ENCODE measurements around the gene ASIC4. TPM values are rescaled to one million over a fixed set of nuclear protein-coding genes. Genes with fewer than 3 reads are reported as not detected.

The ASIC4 gene
- total RNA-seq, 1 experiment from 2014 or later, result 0.45 TPM

DNA sequence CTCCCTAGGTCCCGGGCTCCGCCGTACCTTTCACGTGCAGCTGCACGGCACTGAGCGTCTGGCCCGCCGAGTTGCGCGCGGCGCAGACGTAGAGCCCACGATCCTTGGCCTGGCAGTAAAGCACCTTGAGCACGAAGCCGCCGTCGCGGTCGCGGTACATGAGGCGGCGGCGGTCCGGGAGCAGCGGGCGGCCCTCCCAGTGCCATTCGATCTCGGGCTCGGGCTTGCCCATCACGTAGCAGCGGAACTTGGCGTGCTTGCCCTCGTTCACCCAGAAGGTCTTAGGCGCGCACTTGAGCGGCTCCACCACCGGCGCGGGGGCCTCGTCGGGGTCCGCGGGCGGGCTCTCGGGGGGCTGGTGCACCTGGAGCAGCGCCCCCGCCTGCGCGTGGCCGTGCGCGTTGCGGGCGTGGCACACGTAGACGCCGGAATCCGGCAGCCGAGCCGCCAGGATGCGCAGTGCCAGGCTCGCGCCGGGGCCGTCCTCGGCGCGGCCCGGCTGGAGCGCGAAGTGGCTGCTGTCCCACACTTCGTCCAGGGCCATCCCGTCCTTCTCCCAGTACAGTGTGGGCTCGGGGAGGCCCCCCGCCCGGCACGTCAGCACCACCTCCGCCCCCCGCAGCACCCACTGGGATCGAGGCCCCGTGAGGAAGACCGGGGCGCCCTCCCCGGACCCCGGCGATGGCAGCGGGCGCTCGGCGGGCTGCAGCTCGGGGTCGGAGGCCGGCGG is 56.1 kb downstream of the ASIC4 start:
- no TSS peak for BruUV-seq (replicated peaks)
- no peak for DNase-seq (ENCODE audit: low spot score)
- H3K27me3 ChIP-seq (replicated peaks; ENCODE audit: insufficient read depth, low read depth, low read length, poor library complexity), result no peaks in the 10 kb centered on the region
- H3K27ac ChIP-seq (ENCODE audit: low read depth, low read length, poor library complexity, severe bottlenecking), result peak overlapping the region; percentile 77
- POLR2A ChIA-PET (ENCODE audit: low non-redundant PET), result no interaction called here
- H3K36me3 ChIP-seq (ENCODE audit: insufficient read depth, low read length, poor library complexity, severe bottlenecking), result no peaks in the 10 kb centered on the region
- no peaks in the 10 kb centered on the region for H3K9me3 ChIP-seq (ENCODE audit: low read depth, low read length, poor library complexity, severe bottlenecking)
- H3K4me3 ChIP-seq (ENCODE audit: low read depth, low read length, poor library complexity, severe bottlenecking), result peak overlapping the region; percentile 70
- CTCF ChIA-PET, result interaction anchor here (0.7 to 1.1 kb wide), 2 partner anchors 18 to 52 kb away, joined by 3 read pairs; no protein-coding TSS in a partner anchor
- TF ChIP-seq EZH2 (IDR thresholded peaks at IDR 0.05; ENCODE audit: borderline replicate concordance, low read depth, low read length, poor library complexity, severe bottlenecking), result no peak
- TF ChIP-seq, protein P1, sequence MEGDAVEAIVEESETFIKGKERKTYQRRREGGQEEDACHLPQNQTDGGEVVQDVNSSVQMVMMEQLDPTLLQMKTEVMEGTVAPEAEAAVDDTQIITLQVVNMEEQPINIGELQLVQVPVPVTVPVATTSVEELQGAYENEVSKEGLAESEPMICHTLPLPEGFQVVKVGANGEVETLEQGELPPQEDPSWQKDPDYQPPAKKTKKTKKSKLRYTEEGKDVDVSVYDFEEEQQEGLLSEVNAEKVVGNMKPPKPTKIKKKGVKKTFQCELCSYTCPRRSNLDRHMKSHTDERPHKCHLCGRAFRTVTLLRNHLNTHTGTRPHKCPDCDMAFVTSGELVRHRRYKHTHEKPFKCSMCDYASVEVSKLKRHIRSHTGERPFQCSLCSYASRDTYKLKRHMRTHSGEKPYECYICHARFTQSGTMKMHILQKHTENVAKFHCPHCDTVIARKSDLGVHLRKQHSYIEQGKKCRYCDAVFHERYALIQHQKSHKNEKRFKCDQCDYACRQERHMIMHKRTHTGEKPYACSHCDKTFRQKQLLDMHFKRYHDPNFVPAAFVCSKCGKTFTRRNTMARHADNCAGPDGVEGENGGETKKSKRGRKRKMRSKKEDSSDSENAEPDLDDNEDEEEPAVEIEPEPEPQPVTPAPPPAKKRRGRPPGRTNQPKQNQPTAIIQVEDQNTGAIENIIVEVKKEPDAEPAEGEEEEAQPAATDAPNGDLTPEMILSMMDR (conservative IDR thresholded peaks at IDR 0.05; ENCODE audit: low read depth, low read length), result no peak
- intact Hi-C loops (cut with micrococcal nuclease; ENCODE audit: unreplicated experiment), result no loop called here
- peaks cover 14% of the 10 kb centered on the region for H3K4me1 ChIP-seq (ENCODE audit: insufficient read depth, low read length, poor library complexity, severe bottlenecking)

DNA sequence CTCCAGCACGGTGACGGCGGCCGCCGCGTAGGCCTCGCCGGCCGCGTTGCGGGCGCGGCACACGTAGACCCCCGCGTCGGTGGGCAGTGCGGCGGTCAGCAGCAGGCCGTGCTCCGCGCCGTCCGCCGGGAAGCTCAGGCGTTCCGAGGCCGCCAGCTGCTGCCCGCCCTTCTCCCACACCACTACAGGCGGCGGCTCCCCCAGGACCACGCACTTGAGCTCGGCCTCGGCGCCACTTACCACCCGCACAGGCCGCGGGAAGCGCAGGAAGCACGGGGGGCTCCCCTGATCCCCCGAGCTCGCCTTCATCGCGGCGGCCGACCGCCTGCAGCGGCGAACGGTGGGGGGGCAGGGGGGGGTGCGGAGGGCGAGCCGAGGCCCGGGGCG is 56.6 kb downstream of the ASIC4 start:
- H3K9me3 ChIP-seq (ENCODE audit: low read depth, low read length, poor library complexity, severe bottlenecking), result no peaks in the 10 kb centered on the region
- no peaks in the 10 kb centered on the region for H3K36me3 ChIP-seq (ENCODE audit: insufficient read depth, low read length, poor library complexity, severe bottlenecking)
- peaks cover 14% of the 10 kb centered on the region for H3K4me1 ChIP-seq (ENCODE audit: insufficient read depth, low read length, poor library complexity, severe bottlenecking)
- no TSS peak for BruUV-seq (replicated peaks)
- intact Hi-C loops (cut with micrococcal nuclease; ENCODE audit: unreplicated experiment), result no loop called here
- H3K4me3 ChIP-seq (ENCODE audit: low read depth, low read length, poor library complexity, severe bottlenecking), result peak overlapping the region; percentile 70
- H3K27ac ChIP-seq (ENCODE audit: low read depth, low read length, poor library complexity, severe bottlenecking), result peak overlapping the region; percentile 77
- TF ChIP-seq, protein P1 (conservative IDR thresholded peaks at IDR 0.05; ENCODE audit: low read depth, low read length), result no peak
- no peak for TF ChIP-seq EZH2 (IDR thresholded peaks at IDR 0.05; ENCODE audit: borderline replicate concordance, low read depth, low read length, poor library complexity, severe bottlenecking)
- POLR2A ChIA-PET (ENCODE audit: low non-redundant PET), result no interaction called here
- no peak for DNase-seq (ENCODE audit: low spot score)
- no peaks in the 10 kb centered on the region for H3K27me3 ChIP-seq (replicated peaks; ENCODE audit: insufficient read depth, low read depth, low read length, poor library complexity)
- CTCF ChIA-PET, result interaction anchor here (0.6 to 1.1 kb wide), 3 partner anchors 18 to 106 kb away, joined by 3 read pairs; no protein-coding TSS in a partner anchor

DNA sequence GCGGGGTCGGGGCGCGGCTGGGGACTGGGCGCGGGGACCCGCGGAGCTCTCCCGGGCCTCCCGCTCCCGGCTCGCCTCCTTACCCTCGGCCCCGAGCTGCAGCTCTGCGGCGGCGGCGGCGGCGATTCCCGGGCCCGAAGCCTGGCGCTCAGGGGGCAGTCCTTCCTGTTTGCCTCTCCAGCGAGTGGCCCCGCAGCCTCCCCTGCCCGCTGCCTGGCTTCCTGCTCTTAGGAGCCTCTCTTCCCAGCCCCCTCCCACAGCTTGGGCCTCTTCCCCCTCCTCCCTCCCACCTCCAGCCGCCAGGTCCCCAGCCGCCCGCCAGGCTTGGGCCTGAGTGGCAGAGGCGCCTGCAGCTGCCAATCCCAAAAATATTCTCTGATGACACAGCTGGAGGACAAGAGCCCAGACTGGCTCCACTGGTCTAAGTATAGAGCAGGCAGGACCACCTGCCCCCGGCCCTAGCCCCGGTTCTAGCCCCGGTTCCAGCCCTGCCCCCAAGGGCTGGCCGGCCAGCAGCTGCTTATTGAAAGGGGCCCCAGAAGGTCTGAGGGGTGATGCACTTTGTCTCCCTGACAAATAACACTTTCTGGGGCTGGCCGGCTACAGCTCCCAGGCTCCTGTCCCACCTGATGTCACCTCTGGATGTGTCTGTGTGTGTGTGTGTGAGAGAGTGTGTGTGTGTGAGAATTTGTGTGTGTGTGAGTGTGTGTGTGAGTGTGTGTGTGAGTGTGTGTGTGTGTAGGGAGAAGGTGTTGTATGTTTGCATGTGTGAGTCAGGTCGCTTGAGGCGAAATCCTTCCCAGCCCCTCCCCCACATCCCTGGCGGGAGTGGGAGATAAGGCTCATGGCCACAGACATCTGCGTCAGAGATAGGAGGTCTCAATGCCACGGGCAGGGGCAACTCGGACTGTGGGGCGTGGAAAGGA is 57.3 kb downstream of the ASIC4 start, which contains the start of gene OBSL1:
Gene OBSL1, minus strand, starts transcription at position 229 of the 926 bp plus-strand sequence. CDS start 307 bp downstream, outside the sequence.
- Histone ChIP-seq H3K27me3 (replicated peaks; ENCODE audit: insufficient read depth, low read depth, low read length, poor library complexity) (no peaks in the 10 kb centered on the region), H3K9me3 (ENCODE audit: low read depth, low read length, poor library complexity, severe bottlenecking) (no peaks in the 10 kb centered on the region), H3K4me1 (ENCODE audit: insufficient read depth, low read length, poor library complexity, severe bottlenecking) (peaks cover 14% of the 10 kb centered on the region), H3K36me3 (ENCODE audit: insufficient read depth, low read length, poor library complexity, severe bottlenecking) (no peaks in the 10 kb centered on the region), H3K4me3 (ENCODE audit: low read depth, low read length, poor library complexity, severe bottlenecking) (peak within 1 kb of the TSS; percentile 70), H3K27ac (ENCODE audit: low read depth, low read length, poor library complexity, severe bottlenecking) (peak within 1 kb of the TSS; percentile 77)
- BruUV-seq (replicated peaks), result no TSS peak
- ChIA-PET POLR2A (ENCODE audit: low non-redundant PET) (no interaction called here), CTCF (interaction anchor here (0.6 to 1.1 kb wide), 4 partner anchors 9 to 106 kb away, joined by 3 to 5 read pairs (median 3); no protein-coding TSS in a partner anchor)
- TF ChIP-seq, protein P1 (conservative IDR thresholded peaks at IDR 0.05; ENCODE audit: low read depth, low read length), result no peak
- TF ChIP-seq EZH2 (IDR thresholded peaks at IDR 0.05; ENCODE audit: borderline replicate concordance, low read depth, low read length, poor library complexity, severe bottlenecking), result no peak
- intact Hi-C loops (cut with micrococcal nuclease; ENCODE audit: unreplicated experiment), result no loop called here
- peak; percentile 77 for DNase-seq (ENCODE audit: low spot score)

Data from A673 (cell line).